ENCODE results near the gene CNKSR2. TPM values are rescaled to one million over a fixed set of nuclear protein-coding genes. Genes with fewer than 3 reads are reported as not detected.

Gene CNKSR2
- polyA plus RNA-seq, 5 donors = 7.2 to 12.9 (median 11.7) TPM

DNA sequence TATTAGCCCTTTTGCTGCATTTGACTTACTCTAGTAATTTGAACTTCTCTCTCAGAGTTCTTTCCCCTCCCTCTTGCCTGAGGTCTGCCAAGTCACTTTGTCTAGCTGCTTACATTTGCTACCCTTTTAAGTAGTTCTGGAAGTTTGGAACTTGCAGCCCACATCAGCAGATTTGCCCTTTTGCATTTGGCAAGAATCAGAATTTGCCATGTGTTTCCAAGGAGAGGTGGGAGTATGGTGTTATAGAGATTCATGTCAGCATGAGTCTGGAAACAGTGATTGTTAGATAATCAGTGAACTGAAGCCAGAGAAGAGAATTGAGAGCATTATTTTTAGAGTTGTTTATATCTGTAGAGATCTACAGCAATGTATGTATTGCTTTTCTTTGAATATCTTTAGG is 231.8 kb downstream of the CNKSR2 start:
- DNase-seq = peak; percentile 49 to 55

DNA sequence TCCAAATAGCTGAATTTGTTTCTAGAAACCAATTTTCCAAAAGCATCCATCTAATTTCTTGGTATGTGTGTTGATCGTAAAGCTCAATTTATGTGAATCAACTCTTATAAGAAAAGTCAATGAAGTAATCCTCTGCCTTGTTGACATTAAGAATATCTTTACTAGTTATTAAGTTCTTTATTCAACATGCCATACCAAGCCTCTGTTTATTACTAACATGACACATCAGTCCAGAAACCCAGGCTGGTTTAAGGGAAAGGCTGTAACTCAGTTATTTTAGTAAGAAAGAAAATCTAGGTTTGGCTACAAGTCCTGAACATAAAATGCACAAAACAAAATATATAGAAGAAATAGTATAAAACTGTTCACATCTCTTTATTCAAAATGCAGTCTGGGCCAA is 235.9 kb downstream of the CNKSR2 start:
- DNase-seq = no peak

DNA sequence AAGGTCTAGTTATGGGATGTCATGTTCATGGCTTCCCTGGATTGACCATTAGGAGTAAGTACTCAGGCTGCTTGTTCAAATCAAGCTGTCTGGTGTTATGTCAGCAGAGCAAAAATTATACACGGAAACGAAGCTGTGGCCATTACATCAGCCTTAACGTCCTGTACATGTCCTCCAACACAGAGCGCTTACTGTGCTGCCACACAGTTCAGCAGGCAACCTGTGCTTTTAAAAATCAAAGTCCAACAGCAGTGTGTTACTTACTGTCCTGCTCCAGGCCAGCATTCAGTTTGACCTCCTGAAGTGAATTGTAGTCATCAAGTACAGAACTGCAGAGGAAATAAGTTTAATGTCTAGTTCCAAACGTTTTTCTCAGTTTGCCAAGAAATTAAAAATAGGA is 237.9 kb downstream of the CNKSR2 start:
- DNase-seq = no peak

DNA sequence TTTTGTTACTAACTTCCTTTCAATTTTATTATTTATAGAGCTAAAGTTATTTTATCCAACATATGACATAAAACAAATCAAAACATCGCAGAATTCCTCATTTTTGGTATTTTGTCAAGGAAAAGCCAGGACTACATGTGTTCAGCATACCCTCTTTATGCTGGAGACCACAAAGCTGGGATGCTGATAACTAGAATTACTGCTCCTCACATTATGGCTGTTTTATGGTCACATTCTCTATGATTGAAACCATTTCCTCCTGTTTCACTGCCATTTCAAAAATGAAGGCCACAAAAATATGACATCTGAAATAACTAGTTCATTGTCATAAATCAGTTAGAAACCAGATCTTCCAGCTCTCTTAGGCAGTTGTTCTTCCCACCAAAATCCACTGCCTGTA is 242.2 kb downstream of the CNKSR2 start:
- DNase-seq = no peak

DNA sequence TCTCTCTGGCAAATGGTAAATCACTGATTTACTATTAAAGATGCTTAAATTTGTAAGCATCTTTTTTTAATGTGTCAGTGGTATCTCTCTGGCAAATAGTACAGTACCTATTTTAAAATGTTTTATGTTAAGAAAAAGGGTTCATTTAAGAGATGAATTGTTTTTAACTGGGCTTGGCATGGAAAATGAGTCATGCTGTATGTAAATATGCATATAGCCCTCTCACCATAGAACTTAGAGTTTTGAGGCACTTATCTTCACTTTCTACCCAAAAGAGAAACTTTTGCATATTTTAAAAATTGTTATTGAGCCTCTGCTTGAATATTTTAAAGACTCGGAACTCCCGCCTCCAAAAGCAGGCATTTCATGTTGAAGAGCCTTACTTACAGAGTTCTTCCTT is 246.0 kb downstream of the CNKSR2 start:
- no peak for DNase-seq

DNA sequence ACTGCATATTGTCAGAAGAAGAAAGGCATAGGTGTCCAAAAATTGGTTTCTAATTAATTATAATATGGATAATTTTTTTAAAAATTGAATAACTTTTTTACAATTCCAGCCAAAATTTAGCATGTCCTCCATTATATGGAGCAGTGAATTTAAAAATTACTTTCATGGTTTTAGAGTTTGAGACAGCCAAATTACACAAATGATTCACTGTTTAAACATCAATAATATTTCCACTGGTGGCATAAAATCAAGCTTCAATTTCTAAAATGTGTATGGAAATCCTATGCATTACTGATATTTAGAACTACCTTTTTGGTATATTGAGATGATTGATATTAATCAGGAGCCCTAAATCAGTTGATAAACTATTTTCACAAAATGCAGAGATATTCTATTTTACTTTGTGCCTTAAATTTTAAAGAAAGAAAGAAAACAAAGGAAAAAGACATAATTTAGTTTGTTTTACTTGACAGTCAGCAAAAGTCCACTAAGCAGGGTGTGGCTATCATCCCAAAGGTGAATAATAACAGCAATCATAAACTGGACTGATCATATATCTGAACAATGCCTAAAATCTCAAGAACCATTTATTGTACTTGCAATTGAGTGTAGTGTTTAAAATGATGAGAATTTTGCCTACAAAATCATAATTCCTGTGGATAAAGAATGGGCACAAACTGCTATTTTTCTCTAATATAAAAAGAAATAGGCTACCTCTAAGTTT is 249.7 kb downstream of the CNKSR2 start:
- no peak for DNase-seq

DNA sequence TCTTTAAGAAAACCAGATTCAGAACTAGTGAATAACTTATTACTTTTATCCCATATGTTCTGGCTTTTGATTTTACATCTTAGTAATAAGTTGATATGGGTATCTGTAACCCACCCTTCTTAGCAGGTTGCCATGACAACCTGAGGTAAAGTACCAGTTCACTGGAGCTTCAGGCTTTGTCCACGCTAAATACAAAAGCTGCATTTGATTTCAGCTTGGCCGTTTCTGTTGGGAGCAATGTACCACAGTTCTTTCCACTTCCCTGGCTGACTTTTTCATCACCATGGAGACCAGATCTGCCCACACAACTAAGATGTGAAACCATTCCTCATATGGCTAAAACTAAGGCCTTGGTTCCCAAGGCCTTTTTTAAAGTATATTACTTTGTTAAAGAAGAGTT is 257.8 kb downstream of the CNKSR2 start:
- DNase-seq = no peak

DNA sequence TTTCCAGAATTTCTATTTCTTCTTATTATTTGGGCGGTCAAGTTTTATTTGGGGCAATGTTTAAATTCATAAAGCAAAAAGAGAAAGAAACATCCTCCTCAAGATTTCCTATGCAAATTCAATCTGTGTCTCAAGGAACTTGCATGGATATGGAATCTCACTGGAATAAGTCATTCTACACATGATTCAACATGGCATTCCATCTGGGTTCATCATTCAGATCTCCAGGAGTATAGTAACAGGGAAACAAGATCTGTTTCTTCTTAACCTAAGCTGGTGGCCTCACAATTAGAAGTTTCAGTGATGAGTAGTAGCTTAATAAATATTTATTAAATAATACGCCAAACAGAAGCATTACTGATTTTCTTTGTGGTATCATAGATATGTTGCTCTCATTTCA is 264.1 kb downstream of the CNKSR2 start:
- DNase-seq = no peak

DNA sequence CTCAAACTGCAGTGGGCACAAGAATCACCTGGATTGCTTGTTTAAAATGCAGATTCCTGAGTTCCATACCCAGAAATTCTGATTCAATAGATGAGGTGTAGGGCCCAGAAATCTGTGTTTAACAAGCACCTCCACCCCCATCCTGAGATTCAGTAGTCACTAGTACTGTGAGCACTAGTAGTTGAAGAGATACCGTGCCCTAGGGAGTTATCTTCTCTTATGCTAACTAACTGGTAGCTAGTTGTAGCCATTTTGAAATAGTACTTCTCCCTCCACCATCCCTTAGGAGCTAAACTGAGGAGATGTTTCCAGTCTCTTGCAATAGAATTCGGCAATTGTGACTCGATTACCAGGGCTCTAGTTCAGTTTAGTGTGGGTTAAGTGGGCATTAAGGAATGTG is 265.6 kb downstream of the CNKSR2 start:
- DNase-seq = no peak

DNA sequence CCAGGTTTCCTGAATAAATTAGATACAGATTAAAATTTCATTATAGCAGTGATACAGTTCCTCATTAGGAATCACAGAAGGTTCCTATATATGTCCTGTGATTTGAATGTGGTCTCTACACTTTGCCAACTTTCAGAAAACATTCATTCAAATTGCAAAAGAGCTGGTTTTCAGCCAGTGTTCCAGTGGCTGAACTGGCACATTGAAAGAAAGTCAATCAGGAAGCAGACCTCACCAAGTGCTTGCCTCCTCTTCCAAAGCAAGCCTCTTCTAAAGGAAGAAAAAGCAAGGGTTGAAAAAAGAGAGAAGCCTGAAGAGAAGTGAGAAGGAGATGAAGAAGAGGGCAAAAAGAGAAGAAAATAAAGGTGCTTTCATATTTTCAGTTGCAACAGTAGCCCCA is 271.2 kb downstream of the CNKSR2 start:
- DNase-seq = no peak

DNA sequence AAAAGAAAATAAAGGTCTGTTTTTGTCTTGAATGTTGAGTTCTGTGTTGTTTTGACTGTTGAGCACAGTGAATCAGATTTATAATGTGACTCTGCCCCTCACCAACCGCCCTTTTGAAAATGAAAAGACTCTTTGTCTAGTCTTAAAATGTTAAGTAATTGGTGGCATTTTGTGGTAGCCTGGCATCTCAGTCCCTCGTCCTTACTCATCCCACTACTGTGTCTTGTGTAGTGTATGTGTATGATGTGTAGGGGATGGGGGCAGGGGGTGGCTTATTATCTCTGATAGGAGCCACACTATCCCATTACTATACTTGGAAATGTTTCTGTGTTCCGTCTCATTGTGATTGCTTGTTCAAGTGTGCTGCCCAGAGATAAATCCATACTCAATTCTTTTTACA is 271.7 kb downstream of the CNKSR2 start:
- no peak for DNase-seq

DNA sequence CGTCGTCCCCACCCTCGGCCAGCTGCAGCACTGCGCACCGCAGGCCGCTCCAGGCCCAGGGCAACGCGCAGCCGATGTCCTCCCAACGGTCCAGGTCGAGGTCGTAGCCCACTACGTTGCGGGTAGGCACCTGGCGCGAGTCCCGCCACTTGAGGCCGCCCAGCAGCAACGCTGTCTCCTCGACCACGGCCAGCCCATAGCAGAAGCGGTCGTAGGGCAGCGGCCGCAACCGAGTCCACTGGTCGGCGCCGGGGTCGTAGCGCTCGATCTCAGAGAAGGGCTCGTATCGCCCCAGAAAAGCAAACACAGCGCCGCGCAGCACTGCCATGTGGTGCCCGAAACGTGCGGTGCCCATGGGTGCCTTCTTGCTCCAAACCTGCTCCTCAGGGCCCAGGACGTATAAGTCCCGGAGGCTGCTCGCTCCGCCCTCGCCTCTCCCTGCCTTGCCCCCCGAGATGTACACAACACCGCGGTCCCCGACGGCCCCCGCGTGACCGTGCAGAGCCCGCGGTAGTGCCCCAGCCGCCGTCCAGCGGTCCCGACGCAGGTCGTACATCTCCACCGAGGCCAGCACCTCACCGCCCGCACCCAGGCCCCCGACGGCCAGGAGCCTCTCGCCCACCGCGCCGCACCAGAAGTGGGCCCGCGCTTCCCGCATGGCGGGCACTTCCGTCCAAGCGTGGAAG is 281.8 kb downstream of the CNKSR2 start:
- no peak for DNase-seq

DNA sequence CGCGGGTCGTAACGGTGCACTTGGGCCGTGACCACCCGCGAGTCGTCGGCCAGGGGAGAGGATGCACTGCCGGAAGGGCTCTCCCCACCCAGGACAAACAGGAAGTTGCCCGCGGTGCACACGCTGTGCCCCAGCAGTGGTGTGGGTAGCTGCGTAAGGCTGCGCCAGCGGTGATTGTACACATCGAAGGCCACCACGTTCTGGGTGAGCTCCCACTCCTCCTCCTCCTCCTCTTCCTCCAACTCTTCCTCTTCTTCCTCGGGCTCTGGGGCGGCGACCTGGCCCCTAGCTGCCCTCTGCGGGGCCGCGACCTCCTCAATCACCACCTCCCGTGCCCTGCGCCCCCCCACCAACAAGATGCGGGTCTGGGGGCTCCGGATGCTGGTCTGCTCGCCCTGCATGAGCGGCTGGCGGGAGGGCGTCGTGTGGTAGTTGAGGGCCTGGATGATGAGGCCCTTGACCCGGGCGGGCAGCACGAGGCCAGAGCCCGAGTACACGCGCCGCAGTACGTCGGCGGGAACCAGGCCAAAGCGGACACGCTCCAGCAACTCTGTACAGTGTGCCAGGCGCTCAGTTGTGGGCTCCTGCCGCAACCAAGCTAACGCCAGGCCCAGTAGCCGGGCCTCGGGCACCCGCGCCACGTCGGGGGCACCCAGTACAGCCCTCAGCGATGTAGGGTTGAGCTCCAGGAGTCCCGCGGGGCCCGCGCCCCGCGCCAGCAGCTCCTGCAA is 282.5 kb downstream of the CNKSR2 start:
- DNase-seq = no peak

DNA sequence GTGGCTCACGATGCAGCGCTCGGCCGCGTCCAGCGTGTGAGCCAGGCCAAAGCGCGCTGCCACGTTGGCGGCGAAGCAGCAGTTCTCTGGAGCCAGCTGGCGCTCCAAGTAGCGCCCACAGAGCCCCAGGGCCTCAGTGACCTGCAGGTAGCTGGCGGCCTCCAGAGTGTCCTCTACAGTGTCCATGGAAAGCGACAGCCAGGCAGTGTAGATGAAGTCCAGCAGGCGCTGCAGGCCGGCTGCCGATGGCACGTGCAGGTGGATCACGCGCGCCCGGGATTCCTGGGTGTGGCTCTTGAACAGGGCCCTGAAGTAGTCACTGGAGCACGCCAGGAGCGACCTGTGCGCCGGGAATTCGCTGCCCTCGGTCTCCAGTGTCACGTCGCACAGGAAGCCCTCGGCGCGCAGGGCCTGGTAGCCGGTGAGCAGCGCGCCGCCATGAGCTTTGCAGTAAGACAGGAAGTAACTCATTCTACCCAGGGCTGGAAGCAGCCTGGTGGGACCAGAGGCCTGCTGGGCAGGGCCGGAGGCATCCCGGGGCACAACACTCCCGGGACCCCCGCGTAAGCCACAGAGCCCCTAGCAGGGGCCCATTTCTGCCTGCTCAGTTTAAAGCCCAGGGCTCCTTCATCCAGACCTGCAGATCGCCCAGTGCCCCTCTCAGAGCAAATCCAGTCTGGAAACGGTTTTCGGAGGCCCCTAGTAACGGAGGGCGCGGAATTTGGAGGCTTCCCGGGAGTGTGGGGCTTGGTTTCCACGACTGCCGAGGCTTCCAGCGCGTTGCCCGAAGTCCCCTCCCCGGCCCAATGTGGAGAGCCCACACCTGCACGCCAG is 283.3 kb downstream of the CNKSR2 start:
- DNase-seq = no peak

DNA sequence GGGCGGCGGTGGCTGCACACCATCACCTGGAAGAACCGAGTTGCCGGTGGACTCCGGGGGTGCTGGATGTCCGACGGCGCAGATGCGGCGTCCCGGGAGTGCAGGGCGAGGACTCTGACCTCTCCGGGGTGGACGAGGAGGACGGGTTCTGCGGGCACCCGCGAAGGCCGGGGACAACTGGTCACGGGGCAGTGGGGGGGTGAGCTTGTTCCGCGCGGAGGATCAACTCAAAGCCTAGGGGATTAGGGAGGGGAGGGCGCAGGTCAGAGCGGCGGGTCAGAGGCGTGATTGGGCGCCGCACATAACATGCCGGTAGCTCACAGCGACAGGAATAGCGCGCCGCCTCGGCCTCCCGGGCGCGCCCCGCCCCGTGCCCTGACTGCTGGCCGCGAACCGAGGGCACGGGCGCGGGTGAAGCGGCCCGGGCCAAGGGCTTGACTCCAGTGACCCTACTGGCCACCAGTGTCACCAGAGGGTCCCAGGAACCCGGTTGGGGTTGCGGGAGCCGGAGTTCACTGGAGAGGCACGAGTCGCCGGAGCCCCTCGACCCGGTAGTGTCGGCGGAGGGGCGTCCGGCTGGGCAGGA is 284.0 kb downstream of the CNKSR2 start, which contains the start of gene KLHL34:
KLHL34 (minus strand) TSS at position 179 of the 586 bp plus-strand sequence. CDS start 542 bp downstream, outside the sequence.
- DNase-seq = no peak

DNA sequence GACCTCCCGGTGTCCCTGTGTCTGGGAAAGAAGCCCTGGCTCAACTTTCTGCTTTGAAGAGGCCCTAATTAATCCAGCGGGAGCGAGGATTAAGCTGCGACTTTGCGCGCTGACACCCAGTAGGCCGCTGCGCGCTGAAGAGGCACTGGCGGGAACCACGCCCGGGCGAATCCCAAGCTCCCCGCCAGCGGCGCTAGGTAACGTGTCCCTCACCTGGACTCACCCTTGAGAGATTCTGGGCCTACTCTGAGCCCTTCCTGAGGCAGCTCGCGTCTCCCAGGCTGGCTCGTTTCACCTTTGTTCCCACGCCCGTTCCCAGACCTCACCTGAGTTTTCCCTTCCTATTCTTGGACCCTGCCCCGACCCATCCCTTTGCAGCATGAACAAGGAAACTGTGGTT is 284.5 kb downstream of the CNKSR2 start:
- no peak for DNase-seq

DNA sequence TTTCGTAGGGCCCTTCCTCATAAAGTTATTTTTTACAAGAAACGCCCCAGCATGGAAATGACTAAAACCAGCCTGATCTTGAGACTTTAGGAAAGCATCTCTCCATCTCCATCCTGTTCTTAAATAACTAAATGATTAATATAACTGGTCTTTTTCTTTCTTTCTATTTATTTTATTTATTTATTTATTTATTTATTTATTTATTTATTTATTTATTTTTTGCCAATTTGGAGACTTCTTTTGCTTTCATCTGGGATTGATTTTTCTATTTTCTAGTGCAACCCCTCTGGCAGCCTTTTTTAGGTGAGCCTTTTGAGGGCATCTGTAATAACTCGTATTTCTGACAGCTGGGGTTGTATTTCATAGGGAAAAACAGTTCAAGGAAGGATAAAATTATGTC is 285.1 kb downstream of the CNKSR2 start:
- no peak for DNase-seq

DNA sequence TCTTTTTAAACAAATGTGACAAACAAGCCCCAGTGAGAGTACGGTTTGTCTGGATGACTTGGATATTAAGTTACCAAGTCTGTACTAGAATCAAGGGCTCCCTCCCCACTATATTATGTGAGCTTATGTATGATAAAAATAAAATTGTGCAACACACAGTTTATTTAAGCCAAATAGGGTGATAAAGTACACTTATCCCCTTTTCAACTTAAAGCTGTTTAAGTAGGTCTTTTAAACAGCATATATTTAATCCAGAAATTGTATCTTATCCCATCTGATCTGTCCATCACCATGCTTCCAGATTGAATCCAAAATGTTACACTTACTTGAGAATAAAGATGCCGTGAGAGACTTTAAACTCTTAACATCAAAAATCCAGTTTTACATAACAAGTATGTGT is 285.9 kb downstream of the CNKSR2 start:
- no peak for DNase-seq

DNA sequence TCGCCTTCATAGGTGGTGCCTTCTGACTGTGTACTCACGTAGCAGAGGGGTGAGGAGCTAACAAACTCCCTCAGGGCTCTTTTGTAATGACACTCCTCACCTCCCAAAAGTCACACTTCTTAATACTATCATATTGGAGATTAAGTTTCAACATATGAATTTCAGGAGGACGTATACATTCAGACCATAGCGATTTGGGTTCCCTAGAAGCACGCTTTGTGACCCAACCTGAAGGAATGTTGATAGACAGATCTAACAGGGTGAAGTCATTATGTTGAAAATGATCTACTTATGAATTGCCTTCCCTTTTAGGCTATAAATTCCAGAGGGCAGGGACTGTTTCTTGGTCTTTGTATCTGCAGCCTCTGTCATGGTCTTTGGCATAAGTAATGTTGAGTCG is 287.1 kb downstream of the CNKSR2 start:
- no peak for DNase-seq

DNA sequence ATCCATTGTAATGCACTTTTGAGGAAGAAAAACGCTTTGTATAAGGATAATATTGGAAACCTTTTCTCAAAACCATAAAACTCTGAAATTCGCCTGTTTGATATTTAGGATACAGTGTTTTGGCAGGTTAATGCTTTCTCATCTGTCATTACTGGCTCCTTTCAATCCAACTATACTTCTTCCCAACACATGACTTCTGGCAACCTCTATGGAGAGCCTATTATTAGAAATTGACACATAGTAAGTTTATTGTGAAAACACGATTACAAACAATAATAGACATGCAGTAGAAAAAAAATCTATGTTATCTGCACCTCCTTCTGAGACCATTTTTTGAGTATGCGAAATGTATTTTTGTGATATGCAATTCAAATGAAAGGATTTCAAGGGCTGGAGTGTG is 288.5 kb downstream of the CNKSR2 start:
- no peak for DNase-seq

DNA sequence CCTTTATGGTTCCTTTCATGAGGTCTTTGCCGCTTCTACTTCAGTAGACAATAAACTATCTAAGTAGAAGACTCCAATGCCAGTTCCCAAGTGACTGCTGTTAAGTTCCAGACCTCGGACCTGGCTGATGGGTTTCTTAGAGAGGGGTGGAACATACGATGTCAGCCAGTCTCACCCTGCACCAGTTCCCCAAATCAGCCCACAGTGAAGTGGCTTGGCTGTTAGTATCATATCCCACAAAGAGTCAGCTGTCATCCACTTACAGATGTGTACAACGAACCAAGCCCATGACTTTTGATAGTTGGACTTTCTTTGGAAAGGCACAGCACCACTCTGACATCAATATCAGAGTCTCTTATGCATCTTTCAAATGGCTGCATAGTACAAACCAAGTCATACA is 292.0 kb downstream of the CNKSR2 start:
- no peak for DNase-seq

DNA sequence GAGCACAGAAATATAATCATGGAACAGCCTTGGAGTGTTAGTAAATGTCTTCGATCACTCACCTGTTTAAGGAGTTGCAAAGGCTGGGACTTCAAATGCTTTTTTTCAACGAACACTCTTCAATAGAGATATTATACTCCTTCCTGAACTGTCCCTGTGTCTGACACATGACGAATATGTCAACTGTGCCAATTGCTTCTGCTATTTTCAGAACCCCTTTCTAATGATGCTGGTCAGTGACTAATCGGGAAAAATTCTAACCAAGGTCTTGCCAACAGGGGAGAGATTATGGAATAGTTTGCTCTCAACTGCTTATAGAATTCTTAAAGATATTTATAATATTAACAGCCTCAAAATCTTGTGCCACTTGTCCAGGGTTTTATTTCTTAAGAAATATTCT is 292.5 kb downstream of the CNKSR2 start:
- DNase-seq = no peak

All from right lung (tissue), 5 donors.